SH-SY5Y (cell line): Measurements from ENCODE around the gene RAPGEF1.

Experiments
- GATA2 ChIP-seq: IDR thresholded peaks from 2 replicates; pipeline ENCODE4 v1.6.1; 2011; ENCODE audit warnings: mild to moderate bottlenecking, low read depth, low read length
- GATA3 ChIP-seq: IDR thresholded peaks from 2 replicates; pipeline ENCODE4 v1.6.1; 2011; ENCODE audit warnings: low read depth, mild to moderate bottlenecking, low read length, moderate library complexity

RAPGEF1 gene

GRCh38 chr9:131631306-131631705 lies 108.6 kb downstream of the RAPGEF1 start:
- no peak for TF ChIP-seq GATA2
- no peak for TF ChIP-seq GATA3

DNA sequence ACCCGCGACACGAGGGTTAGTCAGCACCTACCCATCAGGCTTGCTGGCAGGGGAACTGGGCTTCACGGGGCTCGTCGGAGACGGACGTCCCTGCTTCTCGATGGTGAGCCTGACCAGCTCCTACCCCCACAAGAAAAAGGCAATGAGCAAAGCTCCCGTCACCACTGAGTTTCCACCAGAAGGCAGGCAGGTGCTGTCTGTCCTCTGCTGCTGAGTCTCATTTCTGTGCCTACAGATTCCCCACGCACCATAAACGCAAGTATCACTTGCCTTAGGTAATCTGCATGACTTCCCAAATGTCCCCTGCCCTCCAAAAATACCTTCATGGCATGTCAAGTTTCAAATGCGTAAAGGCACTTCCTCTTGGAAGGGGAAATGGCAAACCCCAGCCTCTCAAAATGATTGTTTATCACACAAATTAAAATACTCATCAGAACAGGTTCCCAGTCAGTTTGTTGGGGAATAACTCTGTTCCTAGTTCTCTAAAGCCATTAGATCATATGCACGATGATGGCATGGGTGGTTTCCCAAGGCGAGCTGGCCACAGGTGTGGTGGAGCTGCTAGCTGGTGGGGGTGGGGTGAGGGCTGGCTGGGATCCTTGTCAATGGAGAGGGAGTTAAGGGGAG lies 109.6 kb downstream of the RAPGEF1 start:
- TF ChIP-seq GATA3 (no peak), GATA2 (no peak)

- TF ChIP-seq GATA2 (no peak), GATA3 (no peak)
Observed at GRCh38 chr9:131629825-131630204, 110.1 kb downstream of the RAPGEF1 start.

DNA sequence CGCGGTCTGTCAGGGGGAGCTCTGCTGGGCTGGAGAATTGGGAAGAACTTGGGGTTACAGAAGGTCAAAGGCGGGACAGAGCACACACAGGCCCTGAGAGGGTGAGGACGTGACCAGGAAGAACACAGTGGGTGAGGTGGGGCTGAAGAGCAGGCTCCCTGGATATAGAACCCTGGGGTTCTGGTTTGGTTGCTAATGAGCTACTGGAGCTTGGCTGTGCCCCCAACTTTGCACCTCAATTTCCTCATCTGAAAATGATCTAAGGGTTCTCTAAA lies 110.7 kb downstream of the RAPGEF1 start:
- TF ChIP-seq GATA3 (no peak), GATA2 (no peak)

DNA sequence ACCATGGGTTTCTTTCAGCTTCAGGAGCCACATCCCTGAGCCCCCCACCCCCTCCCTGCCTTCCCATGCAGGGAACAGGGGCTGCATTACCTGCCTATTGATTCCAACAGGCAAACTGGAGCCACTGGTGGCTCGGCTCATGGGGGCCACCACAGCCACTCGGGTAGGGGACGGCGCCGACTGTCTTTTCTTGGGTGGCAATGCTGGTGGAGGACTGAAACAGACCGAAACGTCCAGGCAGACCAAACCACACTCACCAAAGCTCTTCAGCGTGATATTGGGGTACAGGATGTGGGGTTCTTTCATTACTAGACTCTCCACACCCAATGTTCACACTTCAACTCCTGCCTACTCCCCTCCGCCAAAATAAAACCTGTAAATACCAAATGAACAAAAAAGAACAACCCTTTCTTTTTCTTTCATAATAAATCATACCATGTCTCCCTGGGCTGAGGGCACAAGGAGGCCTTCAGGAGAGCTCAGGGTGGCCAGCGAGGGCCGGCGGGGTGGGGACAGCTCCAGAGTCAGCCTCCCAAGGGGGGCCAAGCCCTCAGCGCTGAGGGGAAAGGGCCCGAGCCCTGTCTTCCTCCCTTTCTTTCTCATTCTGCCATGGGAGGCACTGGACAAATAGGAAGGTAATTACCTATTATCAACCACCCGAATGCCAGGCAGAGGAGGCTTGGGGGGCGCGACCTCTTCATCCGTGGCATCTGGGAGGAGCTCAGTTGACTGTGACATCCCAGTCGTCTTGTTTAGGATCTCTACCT lies 111.2 kb downstream of the RAPGEF1 start:
- TF ChIP-seq GATA3 (no peak), GATA2 (no peak)

- TF ChIP-seq GATA2 (no peak), GATA3 (no peak)
Observed at GRCh38 chr9:131627648-131628458, 112.0 kb downstream of the RAPGEF1 start.

DNA sequence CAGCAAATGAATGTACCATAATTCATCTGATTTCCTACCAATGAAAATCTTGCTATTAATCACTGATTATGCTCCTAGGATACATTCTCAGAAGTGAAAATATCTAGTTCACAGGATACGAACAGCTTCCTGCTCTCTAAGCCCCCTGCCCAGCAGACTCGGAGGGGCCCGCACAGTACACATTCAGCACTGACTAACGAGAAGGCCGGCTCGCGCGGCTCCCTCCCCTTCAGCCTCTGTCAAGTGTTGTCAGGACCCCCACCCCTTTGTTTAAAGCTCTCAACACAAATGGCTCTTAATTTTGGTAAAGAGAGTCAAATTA lies 112.6 kb downstream of the RAPGEF1 start:
- no peak for TF ChIP-seq GATA2
- TF ChIP-seq GATA3, result no peak

GRCh38 chr9:131625790-131626670 lies 113.8 kb downstream of the RAPGEF1 start:
- TF ChIP-seq GATA2 (no peak), GATA3 (no peak)

DNA sequence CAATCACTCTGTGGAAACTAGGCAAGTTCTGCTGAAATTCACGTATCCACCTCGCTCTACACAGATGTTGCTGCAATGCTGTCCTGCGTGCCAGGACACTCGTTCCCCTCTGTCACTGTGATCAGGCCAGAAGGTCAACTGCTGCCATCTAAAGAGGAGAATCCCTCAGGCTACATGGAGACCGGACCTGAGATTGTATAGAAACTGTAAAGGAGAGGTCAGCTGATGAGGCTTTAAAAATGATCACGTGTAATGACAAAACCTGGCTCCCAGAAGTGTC lies 114.4 kb downstream of the RAPGEF1 start:
- TF ChIP-seq GATA3, result no peak
- TF ChIP-seq GATA2, result no peak

- TF ChIP-seq GATA2 (no peak), GATA3 (no peak)
Observed at GRCh38 chr9:131624636-131625507, 115.0 kb downstream of the RAPGEF1 start.

DNA sequence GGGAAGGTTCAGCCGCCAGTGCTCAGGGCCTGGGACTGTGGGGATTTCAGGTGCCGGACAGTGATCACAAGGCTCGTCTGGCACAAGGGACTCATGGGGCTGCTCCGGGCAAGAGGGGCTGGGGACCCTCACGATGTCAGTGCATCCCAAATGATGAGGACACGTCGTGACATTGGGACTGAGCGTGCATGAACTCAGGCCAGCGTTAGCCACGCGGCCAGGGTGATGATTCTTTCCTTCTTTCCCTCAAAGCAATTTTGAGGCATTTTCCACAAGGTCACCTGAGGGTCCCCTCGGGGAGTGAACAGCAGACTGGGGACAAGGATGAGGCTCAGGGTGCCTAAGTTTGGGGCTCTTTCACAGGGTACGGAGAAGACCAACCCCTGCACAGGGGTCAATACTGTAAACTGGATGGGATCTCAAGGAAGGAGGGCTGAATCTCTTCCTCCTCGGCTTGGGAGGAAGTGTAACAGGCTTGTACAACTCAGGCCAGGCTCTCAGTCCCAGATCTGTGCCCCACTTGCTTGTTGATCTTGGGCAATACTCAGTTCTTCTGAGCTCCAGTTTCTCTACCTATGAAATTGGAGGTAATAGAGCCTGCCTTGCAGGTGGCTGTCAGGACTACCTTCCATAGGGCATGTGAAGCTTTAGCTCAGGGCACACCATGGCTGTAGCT lies 116.1 kb downstream of the RAPGEF1 start:
- no peak for TF ChIP-seq GATA2
- no peak for TF ChIP-seq GATA3

GRCh38 chr9:131622523-131622922 lies 117.4 kb downstream of the RAPGEF1 start:
- TF ChIP-seq GATA3, result no peak
- TF ChIP-seq GATA2, result no peak
